ENCODE results near the gene ANKRD13C.

Gene ANKRD13C

DNA sequence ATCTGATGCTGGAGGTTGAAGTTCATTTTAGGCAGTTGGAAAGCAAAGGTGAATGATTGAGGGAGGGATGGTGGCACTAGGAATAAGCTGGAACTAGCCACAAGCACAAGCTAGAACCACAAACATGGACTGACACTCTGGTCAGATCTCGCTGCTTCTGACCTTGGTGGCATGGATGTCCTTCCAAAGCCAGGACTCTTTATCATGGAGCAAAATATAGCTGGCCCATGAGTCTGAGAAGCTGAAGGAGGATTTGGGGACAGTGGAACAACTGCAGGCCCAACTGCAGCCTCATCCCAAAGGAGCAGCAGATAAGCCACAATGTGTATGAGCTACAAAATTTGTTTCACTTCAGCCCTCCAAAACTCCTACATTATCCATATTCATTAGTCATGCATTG, 97.9 kb downstream of the ANKRD13C start:
- ChIA-PET POLR2A (interaction anchor here (1.1 kb wide), 1 partner anchor 98 kb away, joined by 6 read pairs; the partner anchor contains the start of gene ANKRD13C), CTCF (interaction anchor here (0.7 to 0.9 kb wide), 2 partner anchors 23 to 251 kb away, joined by 3 to 6 read pairs; no protein-coding TSS in a partner anchor)
- H3K4me3 ChIP-seq (ENCODE audit: low read depth, low read length), result no peak overlapping the region
- peaks cover 11 to 20% of the 10 kb centered on the region in 2 experiments for H3K36me3 ChIP-seq (ENCODE audit: control insufficient read depth in 2 of 2, insufficient read depth in 1 of 2, low read length in 2 of 2)
- no peaks in the 10 kb centered on the region for H3K4me1 ChIP-seq (ENCODE audit: control insufficient read depth, insufficient read depth, low read length)
- TF ChIP-seq ZNF202 (tag by site-specific recombination; IDR thresholded peaks at IDR 0.05; ENCODE audit: borderline replicate concordance), result no peak
- TF ChIP-seq, protein P1, sequence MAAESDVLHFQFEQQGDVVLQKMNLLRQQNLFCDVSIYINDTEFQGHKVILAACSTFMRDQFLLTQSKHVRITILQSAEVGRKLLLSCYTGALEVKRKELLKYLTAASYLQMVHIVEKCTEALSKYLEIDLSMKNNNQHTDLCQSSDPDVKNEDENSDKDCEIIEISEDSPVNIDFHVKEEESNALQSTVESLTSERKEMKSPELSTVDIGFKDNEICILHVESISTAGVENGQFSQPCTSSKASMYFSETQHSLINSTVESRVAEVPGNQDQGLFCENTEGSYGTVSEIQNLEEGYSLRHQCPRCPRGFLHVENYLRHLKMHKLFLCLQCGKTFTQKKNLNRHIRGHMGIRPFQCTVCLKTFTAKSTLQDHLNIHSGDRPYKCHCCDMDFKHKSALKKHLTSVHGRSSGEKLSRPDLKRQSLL (tag by site-specific recombination; IDR thresholded peaks at IDR 0.05), result no peak
- TF ChIP-seq, protein P2, sequence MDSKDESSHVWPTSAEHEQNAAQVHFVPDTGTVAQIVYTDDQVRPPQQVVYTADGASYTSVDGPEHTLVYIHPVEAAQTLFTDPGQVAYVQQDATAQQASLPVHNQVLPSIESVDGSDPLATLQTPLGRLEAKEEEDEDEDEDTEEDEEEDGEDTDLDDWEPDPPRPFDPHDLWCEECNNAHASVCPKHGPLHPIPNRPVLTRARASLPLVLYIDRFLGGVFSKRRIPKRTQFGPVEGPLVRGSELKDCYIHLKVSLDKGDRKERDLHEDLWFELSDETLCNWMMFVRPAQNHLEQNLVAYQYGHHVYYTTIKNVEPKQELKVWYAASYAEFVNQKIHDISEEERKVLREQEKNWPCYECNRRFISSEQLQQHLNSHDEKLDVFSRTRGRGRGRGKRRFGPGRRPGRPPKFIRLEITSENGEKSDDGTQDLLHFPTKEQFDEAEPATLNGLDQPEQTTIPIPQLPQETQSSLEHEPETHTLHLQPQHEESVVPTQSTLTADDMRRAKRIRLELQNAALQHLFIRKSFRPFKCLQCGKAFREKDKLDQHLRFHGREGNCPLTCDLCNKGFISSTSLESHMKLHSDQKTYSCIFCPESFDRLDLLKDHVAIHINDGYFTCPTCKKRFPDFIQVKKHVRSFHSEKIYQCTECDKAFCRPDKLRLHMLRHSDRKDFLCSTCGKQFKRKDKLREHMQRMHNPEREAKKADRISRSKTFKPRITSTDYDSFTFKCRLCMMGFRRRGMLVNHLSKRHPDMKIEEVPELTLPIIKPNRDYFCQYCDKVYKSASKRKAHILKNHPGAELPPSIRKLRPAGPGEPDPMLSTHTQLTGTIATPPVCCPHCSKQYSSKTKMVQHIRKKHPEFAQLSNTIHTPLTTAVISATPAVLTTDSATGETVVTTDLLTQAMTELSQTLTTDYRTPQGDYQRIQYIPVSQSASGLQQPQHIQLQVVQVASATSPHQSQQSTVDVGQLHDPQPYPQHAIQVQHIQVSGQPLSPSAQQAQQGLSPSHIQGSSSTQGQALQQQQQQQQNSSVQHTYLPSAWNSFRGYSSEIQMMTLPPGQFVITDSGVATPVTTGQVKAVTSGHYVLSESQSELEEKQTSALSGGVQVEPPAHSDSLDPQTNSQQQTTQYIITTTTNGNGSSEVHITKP (tag by site-specific recombination; IDR thresholded peaks at IDR 0.05), result no peak
- TF ChIP-seq, protein P3, sequence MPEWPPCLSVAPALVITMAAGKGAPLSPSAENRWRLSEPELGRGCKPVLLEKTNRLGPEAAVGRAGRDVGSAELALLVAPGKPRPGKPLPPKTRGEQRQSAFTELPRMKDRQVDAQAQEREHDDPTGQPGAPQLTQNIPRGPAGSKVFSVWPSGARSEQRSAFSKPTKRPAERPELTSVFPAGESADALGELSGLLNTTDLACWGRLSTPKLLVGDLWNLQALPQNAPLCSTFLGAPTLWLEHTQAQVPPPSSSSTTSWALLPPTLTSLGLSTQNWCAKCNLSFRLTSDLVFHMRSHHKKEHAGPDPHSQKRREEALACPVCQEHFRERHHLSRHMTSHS (tag by site-specific recombination; IDR thresholded peaks at IDR 0.05), result no peak
- no peak for TF ChIP-seq ZNF549 (tag by site-specific recombination; IDR thresholded peaks at IDR 0.05)
- no peak for TF ChIP-seq ZNF548 (tag by site-specific recombination; IDR thresholded peaks at IDR 0.05)
- TF ChIP-seq, protein P4, sequence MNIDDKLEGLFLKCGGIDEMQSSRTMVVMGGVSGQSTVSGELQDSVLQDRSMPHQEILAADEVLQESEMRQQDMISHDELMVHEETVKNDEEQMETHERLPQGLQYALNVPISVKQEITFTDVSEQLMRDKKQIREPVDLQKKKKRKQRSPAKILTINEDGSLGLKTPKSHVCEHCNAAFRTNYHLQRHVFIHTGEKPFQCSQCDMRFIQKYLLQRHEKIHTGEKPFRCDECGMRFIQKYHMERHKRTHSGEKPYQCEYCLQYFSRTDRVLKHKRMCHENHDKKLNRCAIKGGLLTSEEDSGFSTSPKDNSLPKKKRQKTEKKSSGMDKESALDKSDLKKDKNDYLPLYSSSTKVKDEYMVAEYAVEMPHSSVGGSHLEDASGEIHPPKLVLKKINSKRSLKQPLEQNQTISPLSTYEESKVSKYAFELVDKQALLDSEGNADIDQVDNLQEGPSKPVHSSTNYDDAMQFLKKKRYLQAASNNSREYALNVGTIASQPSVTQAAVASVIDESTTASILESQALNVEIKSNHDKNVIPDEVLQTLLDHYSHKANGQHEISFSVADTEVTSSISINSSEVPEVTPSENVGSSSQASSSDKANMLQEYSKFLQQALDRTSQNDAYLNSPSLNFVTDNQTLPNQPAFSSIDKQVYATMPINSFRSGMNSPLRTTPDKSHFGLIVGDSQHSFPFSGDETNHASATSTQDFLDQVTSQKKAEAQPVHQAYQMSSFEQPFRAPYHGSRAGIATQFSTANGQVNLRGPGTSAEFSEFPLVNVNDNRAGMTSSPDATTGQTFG (tag by site-specific recombination; IDR thresholded peaks at IDR 0.05; ENCODE audit: borderline replicate concordance), result no peak
- TF ChIP-seq ZNF266 (tag by site-specific recombination; IDR thresholded peaks at IDR 0.05; ENCODE audit: low read depth), result no peak
- no peak for TF ChIP-seq ZNF510 (tag by site-specific recombination; IDR thresholded peaks at IDR 0.05; ENCODE audit: insufficient replicate concordance)
- no peak for TF ChIP-seq OSR2 (tag by site-specific recombination; IDR thresholded peaks at IDR 0.05)
- TF ChIP-seq, protein P5, sequence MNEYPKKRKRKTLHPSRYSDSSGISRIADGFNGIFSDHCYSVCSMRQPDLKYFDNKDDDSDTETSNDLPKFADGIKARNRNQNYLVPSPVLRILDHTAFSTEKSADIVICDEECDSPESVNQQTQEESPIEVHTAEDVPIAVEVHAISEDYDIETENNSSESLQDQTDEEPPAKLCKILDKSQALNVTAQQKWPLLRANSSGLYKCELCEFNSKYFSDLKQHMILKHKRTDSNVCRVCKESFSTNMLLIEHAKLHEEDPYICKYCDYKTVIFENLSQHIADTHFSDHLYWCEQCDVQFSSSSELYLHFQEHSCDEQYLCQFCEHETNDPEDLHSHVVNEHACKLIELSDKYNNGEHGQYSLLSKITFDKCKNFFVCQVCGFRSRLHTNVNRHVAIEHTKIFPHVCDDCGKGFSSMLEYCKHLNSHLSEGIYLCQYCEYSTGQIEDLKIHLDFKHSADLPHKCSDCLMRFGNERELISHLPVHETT (tag by site-specific recombination; IDR thresholded peaks at IDR 0.05), result no peak
- no peak for TF ChIP-seq ZNF792 (tag by site-specific recombination; IDR thresholded peaks at IDR 0.05)
- no peak for TF ChIP-seq ZNF223 (tag by site-specific recombination; IDR thresholded peaks at IDR 0.05)
- TF ChIP-seq KLF8 (tag by site-specific recombination; IDR thresholded peaks at IDR 0.05), result no peak
- H3K9me3 ChIP-seq (ENCODE audit: control insufficient read depth, insufficient read depth, low read depth, low read length), result no peaks in the 10 kb centered on the region
- H3K27ac ChIP-seq (ENCODE audit: extremely low read depth, low read depth, low read length), result no peak overlapping the region

DNA sequence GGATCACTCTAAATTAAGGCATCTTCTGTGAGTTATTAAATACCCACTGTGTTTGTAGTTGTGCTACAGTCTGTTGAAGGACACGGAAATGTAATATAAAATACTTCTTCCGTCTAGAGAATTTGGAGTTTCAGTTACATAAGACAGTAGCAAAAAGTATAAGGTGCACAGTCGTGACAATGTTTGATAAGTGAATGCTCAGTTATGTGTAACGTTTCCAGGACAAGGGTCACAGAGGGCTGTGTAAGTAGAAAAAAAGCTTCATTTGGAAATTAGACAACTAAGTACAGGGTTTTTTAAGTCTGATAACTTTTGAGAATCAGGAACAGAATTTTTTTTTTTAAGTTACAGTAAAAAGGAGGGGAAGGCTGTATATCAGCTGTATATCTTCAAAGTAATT, 105.8 kb downstream of the ANKRD13C start:
- ChIA-PET POLR2A (no interaction called here), CTCF (interaction anchor here (0.7 kb wide), 1 partner anchor 1805 kb away, joined by 3 read pairs; no protein-coding TSS in a partner anchor)
- H3K9me3 ChIP-seq (ENCODE audit: control insufficient read depth, insufficient read depth, low read depth, low read length), result no peaks in the 10 kb centered on the region
- peaks cover 88 to 96% of the 10 kb centered on the region in 2 experiments for H3K36me3 ChIP-seq (ENCODE audit: control insufficient read depth in 2 of 2, insufficient read depth in 1 of 2, low read length in 2 of 2)
- H3K27ac ChIP-seq (ENCODE audit: extremely low read depth, low read depth, low read length), result no peak overlapping the region
- H3K4me3 ChIP-seq (ENCODE audit: low read depth, low read length), result no peak overlapping the region
- H3K4me1 ChIP-seq (ENCODE audit: control insufficient read depth, insufficient read depth, low read length), result no peaks in the 10 kb centered on the region
- TF ChIP-seq IKZF3 (tag by site-specific recombination; IDR thresholded peaks at IDR 0.05) (no peak), ZNF16 (tag by site-specific recombination; IDR thresholded peaks at IDR 0.05; ENCODE audit: low read depth) (no peak), ZNF48 (tag by site-specific recombination; IDR thresholded peaks at IDR 0.05) (no peak), ZNF776 (tag by site-specific recombination; IDR thresholded peaks at IDR 0.05; ENCODE audit: borderline replicate concordance) (no peak), ZNF501 (tag by site-specific recombination; IDR thresholded peaks at IDR 0.05) (no peak), ZNF266 (tag by site-specific recombination; IDR thresholded peaks at IDR 0.05; ENCODE audit: low read depth) (no peak), ZBTB7A (tag by site-specific recombination; IDR thresholded peaks at IDR 0.05; ENCODE audit: low read depth) (no peak), ZNF214 (tag by site-specific recombination; IDR thresholded peaks at IDR 0.05; ENCODE audit: borderline replicate concordance) (no peak), ZEB2 (tag by site-specific recombination; IDR thresholded peaks at IDR 0.05) (no peak), ZFP69B (tag by site-specific recombination; IDR thresholded peaks at IDR 0.05) (no peak)
- TF ChIP-seq, protein P6, sequence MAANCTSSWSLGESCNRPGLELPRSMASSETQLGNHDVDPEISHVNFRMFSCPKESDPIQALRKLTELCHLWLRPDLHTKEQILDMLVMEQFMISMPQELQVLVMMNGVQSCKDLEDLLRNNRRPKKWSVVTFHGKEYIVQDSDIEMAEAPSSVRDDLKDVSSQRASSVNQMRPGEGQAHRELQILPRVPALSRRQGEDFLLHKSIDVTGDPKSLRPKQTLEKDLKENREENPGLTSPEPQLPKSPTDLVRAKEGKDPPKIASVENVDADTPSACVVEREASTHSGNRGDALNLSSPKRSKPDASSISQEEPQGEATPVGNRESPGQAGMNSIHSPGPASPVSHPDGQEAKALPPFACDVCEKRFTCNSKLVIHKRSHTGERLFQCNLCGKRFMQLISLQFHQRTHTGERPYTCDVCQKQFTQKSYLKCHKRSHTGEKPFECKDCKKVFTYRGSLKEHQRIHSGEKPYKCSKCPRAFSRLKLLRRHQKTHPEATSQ (tag by site-specific recombination; IDR thresholded peaks at IDR 0.05), result no peak
